Bronchial epithelial cell (primary cell): ENCODE results near the gene LCLAT1. TPM values are rescaled to one million over a fixed set of nuclear protein-coding genes. Genes with fewer than 3 reads are reported as not detected.

Experiments used
- DNase-seq: peaks from one replicate; pipeline ENCODE4 v3.0.0-alpha.2; 2010; ENCODE audit warnings: low read depth
- FAIRE-seq: peaks from 2 replicates; lab custom pipeline; 2011; peaks lifted over from hg19 to GRCh38; lab: Jason Lieb, UNC
- H3K27me3 ChIP-seq: 2 replicates; pipeline ENCODE4 v1.5.1; 2011; ENCODE audit warnings: low read length; ENCODE audit not compliant: control insufficient read depth, insufficient read depth
- H3K36me3 ChIP-seq: 2 replicates; pipeline ENCODE4 v1.5.1; 2011; ENCODE audit warnings: low read length; ENCODE audit not compliant: control insufficient read depth, insufficient read depth
- H3K4me3 ChIP-seq: 2 replicates; pipeline ENCODE4 v1.5.1; 2011; ENCODE audit warnings: mild to moderate bottlenecking, low read depth, low read length, control low read depth
- total RNA-seq: library from RNA; depleted of rRNA; stranded (reverse); fragments of >200 nt; gene quantifications from 2 replicates; pipeline ENCODE4 v1.2.1, GENCODE V29; 2014
- TF ChIP-seq, protein P1 (sequence below): IDR thresholded peaks from 2 replicates; pipeline ENCODE4 v1.5.1; 2011; ENCODE audit warnings: mild to moderate bottlenecking, moderate library complexity, low read length, control low read depth, inconsistent platforms; ENCODE audit not compliant: insufficient read depth, severe bottlenecking

The LCLAT1 gene
- total RNA-seq, 1 donor from 2014 or later = 8.7 TPM

GRCh38 chr2:30436859-30437435, 10.1 kb upstream of the LCLAT1 start:
- Histone ChIP-seq H3K4me3 (no peak overlapping the region), H3K27me3 (no peaks in the 10 kb centered on the region)
- FAIRE-seq = no peak

GRCh38 chr2:30437809-30438548, 9.1 kb upstream of the LCLAT1 start:
- FAIRE-seq = no peak
- no peaks in the 10 kb centered on the region for H3K27me3 ChIP-seq
- TF ChIP-seq, protein P1, sequence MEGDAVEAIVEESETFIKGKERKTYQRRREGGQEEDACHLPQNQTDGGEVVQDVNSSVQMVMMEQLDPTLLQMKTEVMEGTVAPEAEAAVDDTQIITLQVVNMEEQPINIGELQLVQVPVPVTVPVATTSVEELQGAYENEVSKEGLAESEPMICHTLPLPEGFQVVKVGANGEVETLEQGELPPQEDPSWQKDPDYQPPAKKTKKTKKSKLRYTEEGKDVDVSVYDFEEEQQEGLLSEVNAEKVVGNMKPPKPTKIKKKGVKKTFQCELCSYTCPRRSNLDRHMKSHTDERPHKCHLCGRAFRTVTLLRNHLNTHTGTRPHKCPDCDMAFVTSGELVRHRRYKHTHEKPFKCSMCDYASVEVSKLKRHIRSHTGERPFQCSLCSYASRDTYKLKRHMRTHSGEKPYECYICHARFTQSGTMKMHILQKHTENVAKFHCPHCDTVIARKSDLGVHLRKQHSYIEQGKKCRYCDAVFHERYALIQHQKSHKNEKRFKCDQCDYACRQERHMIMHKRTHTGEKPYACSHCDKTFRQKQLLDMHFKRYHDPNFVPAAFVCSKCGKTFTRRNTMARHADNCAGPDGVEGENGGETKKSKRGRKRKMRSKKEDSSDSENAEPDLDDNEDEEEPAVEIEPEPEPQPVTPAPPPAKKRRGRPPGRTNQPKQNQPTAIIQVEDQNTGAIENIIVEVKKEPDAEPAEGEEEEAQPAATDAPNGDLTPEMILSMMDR = no peak
- H3K4me3 ChIP-seq = no peak overlapping the region
- H3K36me3 ChIP-seq = no peaks in the 10 kb centered on the region
- no peak for DNase-seq

More at GRCh38 chr2:30436859-30437435, 10.1 kb upstream of the LCLAT1 start:
- no peaks in the 10 kb centered on the region for H3K36me3 ChIP-seq
- no peak for DNase-seq
- TF ChIP-seq, protein P1 = no peak

- DNase-seq (no peak), FAIRE-seq (no peak)
- TF ChIP-seq, protein P1 = no peak
- Histone ChIP-seq H3K27me3 (no peaks in the 10 kb centered on the region), H3K4me3 (no peak overlapping the region), H3K36me3 (no peaks in the 10 kb centered on the region)
Measured at GRCh38 chr2:30439296-30439695, 7.8 kb upstream of the LCLAT1 start.

DNA sequence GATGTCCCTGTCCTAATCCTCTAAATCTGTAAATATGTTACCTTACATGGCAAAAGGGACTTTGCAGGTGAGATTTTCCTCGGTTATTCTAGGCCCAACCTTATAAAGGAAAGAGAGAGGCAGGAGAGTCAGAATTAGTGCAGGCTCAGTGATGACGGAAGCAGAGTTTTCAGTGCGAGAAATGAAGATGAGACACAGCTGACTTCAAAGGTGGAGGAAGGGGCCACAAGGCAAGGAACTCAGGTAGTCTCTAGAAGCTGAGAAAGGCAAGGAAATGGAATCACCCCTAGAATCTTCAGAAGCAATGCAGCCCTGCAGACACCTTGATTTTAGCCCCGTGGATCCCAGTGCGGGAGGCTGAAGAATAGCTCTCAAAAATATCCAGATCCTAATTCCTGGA, 7.2 kb upstream of the LCLAT1 start:
- TF ChIP-seq, protein P1 = no peak
- no peaks in the 10 kb centered on the region for H3K36me3 ChIP-seq
- no peak overlapping the region for H3K4me3 ChIP-seq
- no peaks in the 10 kb centered on the region for H3K27me3 ChIP-seq
- FAIRE-seq (no peak), DNase-seq (no peak)

DNA sequence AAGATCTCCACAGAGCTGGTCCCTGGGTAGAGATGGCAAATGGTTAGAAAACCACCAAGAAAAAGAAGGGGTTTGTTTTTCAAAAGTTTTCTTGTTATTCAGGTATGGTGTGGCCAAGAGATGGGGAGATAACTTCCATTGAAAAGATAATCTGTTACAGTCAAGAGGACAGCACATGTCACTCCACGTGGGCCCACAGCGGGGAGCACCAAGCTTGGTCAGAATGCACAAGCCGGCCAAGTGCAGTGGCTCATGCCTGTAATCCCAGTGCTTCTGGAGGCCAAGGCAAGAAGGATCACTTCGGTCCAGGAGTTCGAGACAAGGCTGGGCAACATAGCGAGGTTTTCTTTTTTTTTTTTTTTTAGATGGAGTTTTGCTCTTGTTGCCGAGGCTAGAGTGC, 6.0 kb upstream of the LCLAT1 start:
- FAIRE-seq = no peak

More for the DNA sequence above, 6.0 kb upstream of the LCLAT1 start:
- H3K4me3 ChIP-seq = no peak overlapping the region
- no peaks in the 10 kb centered on the region for H3K27me3 ChIP-seq
- TF ChIP-seq, protein P1 = no peak
- no peak for DNase-seq
- H3K36me3 ChIP-seq = no peaks in the 10 kb centered on the region
